ENCODE data around the gene RNF168.
"Not testable (repeated sequence)": the region's sequence is repeated elsewhere in the genome, so short reads cannot be mapped to it uniquely, and the experiment has no call there.

The RNF168 gene

DNA sequence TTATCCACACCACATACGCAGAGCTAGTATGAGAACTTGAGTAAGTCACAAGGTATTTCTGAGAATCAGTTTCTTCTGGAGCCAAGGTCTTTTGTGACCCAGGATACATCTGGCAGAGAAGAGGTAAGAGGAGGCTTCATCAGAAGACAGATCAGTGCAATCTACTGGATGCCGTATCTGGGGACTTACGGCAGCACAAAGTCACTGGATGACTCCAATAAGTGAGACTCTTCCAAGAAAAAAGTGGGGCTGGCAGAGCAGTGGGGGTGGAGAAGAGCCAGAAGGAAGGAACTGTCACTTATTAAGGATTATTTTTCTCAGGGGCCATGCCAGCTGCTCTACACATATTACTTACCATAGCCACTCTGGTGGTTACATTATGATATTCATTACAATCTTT is 39.8 kb downstream of the RNF168 start:
- DNase-seq (ENCODE audit: low read depth), result no peak

- DNase-seq (ENCODE audit: low read depth), result no peak
These were observed 40.2 kb downstream of the RNF168 start for GRCh38 chr3:196463478-196463756.

DNA sequence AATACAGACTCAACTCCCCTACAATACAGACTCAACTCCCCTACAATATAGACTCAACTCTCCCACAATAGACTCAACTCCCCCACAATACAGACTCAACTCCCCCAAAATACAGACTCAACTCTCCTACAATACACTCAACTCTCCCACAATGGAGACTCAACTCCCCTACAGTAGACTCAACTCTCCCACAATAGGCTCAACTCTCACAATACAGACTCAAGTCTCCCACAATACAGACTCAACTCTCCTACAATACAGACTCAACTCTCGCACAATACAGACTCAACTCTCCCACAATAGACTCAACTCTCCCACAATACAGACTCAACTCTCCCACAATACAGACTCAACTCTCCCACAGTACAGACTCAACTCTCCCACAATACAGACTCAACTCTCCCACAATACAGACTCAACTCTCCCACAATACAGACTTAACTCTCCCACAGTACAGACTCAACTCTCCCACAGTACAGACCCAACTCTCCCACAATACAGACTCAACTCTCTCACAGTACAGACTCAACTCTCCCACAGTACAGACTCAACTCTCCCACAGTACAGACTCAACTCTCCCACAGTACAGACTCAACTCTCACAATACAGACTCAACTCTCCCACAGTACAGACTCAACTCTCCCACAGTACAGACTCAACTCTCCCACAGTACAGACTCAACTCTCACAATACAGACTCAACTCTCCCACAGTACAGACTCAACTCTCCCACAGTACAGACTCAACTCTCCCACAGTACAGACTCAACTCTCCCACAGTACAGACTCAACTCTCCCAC is 40.7 kb downstream of the RNF168 start:
- not testable (repeated sequence) for DNase-seq (ENCODE audit: low read depth)

GRCh38 chr3:196458063-196458462 is 45.5 kb downstream of the RNF168 start:
- DNase-seq (ENCODE audit: low read depth), result no peak

DNA sequence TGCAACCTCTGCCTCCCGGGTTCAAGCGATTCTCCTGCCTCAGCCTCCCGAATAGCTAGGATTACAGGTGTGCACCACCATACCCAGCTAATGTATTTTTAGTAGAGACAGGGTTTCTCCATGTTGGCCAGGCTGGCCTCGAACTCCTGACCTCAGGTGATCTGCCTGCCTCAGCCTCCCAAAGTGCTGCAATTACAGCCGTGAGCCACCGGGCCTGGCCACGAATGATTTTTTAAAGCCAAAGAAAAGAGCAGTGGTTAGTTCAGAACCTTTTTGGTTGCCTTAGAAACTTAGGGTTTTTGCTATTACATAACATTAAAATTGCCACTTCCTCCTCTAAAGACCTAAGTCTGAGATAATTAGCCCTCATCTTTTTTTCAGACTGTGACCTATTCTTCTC is 46.1 kb downstream of the RNF168 start:
- DNase-seq (ENCODE audit: low read depth), result not testable (repeated sequence)

DNA sequence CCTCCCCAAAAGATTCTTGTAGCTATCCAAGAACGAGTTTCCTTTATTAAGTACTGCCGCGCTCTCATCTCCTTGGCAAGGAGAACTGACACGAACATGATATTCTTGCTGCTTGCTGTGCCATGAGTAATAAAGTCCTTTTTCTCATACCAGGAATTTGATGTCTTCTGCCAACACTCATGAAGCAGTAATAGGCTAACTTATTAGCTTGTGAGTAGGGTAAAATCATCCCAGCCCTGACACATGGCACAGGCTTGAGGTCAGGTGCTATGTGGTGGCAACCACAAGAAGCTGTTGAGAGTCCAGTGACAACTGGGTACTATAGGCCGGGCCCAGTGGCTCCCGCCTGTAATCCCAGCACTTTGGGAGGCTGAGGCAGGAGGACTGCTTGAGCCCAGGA is 48.6 kb downstream of the RNF168 start:
- no peak for DNase-seq (ENCODE audit: low read depth)

GRCh38 chr3:196445391-196445790 is 58.2 kb downstream of the RNF168 start:
- not testable (repeated sequence) for DNase-seq (ENCODE audit: low read depth)

GRCh38 chr3:196444500-196444894 is 59.1 kb downstream of the RNF168 start:
- no peak for DNase-seq (ENCODE audit: low read depth)

- DNase-seq (ENCODE audit: low read depth), result no peak
These were observed 62.9 kb downstream of the RNF168 start for GRCh38 chr3:196440696-196441095.

DNA sequence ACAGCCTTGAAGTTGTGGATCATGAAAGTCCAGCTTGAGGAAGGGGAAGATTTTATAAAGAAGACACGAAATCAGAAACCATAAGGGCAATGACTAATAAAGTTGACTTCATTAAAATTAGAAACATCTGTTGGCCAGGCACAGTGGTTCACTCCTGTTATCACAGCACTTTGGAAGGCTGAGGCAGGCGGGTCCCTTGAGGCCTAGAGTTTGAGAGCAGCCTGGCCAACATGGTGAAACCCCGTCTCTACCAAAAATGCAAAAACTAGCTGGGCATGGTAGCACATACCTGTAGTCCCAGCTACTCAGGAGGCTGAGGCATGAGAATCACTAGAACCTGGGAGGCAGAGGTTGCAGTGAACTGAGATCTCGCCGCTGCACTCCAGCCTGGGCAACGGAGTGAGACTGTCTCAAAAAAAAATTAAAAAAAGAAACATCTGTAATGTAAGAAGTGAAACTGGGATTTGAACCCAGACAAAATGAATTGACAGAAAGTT is 63.5 kb downstream of the RNF168 start:
- DNase-seq (ENCODE audit: low read depth), result no peak

- peak; percentile 95 for DNase-seq (ENCODE audit: low read depth)
These were observed 71.3 kb downstream of the RNF168 start, which contains the start of gene UBXN7 for GRCh38 chr3:196432137-196432879. TSS of gene UBXN7 (minus strand) at chr3:196432427. CDS start at chr3:196432399, 28 bp downstream.

- DNase-seq (ENCODE audit: low read depth), result peak; percentile 6
These were observed 72.1 kb downstream of the RNF168 start for GRCh38 chr3:196431181-196432136.

DNA sequence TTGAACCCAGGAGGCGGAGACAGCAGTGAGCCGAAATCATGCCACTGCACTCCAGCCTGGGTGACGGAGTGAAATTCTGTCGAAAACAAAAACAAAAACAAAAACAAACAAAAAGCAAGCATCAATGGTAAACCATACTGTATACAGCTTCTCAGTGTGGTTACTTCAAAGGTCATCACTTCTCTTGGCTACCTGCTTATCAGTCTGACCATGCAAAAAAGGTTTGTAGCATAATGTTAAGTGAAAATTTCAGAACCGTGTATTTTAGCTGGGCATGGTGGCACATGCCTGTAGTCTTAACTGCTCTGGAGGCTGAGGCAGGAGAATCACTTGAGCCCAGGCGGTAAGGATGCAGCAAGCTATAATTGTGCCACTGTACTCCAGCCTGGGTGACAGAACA is 75.5 kb downstream of the RNF168 start:
- no peak for DNase-seq (ENCODE audit: low read depth)

- DNase-seq (ENCODE audit: low read depth), result not testable (repeated sequence)
These were observed 79.1 kb downstream of the RNF168 start for GRCh38 chr3:196424421-196424820.

GRCh38 chr3:196423044-196423781 is 80.4 kb downstream of the RNF168 start:
- no peak for DNase-seq (ENCODE audit: low read depth)

- DNase-seq (ENCODE audit: low read depth), result not testable (repeated sequence)
These were observed 81.9 kb downstream of the RNF168 start for GRCh38 chr3:196421668-196422067.

DNA sequence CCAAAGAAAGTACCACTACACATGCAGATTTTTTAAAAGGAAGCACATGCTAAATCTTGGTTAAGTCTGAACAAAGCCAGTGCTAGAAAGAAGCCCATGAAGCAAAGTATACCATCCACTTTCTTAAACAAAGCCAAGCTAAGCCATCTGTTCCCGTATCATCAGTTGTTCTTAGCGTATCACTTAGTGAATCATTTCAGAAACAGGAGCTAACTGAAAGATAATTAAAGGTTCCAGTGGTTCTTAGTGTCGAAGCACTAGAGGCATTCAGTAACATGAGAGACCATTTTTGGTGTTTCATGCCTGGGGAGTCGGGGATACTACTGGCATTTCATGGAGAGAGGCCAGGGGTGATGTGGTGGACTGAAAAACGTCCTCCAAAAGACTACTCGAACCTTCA is 84.2 kb downstream of the RNF168 start:
- DNase-seq (ENCODE audit: low read depth), result no peak

Measured in activated T-cell treated with anti-CD3 and anti-CD28 coated beads for 24 hours (primary cell).